MCF 10A (cell line): ENCODE measurements around the gene TSEN54. TPM values are rescaled to one million over a fixed set of nuclear protein-coding genes. Genes with fewer than 3 reads are reported as not detected.

ENCODE experiments used
- BruUV-seq: library from RNA; stranded (reverse); fragments of 400-500 nt; replicated peaks from 2 replicates; lab custom pipeline; 2021; lab: Mats Ljungman, UMichigan
- CTCF ChIA-PET: fragments of 300-600 bp; sonication (Branson Sonifier 250); formaldehyde crosslinking; extraction: SDS; loops from one replicate; lab custom pipeline; 2021; ENCODE audit warnings: antibody characterized with exemption, inconsistent platforms; lab: Yijun Ruan, JAX
- POLR2A ChIA-PET: fragments of 300-600, 350-650 bp; sonication (Branson Sonifier 250); formaldehyde crosslinking; extraction: SDS; loops from one replicate; lab custom pipeline; 2020; ENCODE audit warnings: antibody characterized with exemption, inconsistent platforms; lab: Yijun Ruan, JAX
- DNase-seq: peaks from one replicate; pipeline ENCODE4 v3.0.0-alpha.2; 2018; ENCODE audit not compliant: unreplicated experiment
- H3K27ac Mint-ChIP-seq: one replicate; pipeline ENCODE4 v1.8.0; 2022; ENCODE audit warnings: mild to moderate bottlenecking, low read depth, mixed read lengths; ENCODE audit not compliant: unreplicated experiment
- H3K27me3 Mint-ChIP-seq: one replicate; pipeline ENCODE4 v1.8.0; 2022; ENCODE audit warnings: mixed read lengths; ENCODE audit not compliant: insufficient read depth, unreplicated experiment
- H3K36me3 Mint-ChIP-seq: one replicate; pipeline ENCODE4 v1.8.0; 2022; ENCODE audit warnings: mild to moderate bottlenecking, moderate library complexity, mixed read lengths; ENCODE audit not compliant: insufficient read depth, unreplicated experiment
- H3K4me1 Mint-ChIP-seq: one replicate; pipeline ENCODE4 v1.8.0; 2022; ENCODE audit warnings: mixed read lengths; ENCODE audit not compliant: insufficient read depth, unreplicated experiment
- H3K4me3 Mint-ChIP-seq: one replicate; pipeline ENCODE4 v1.8.0; 2022; ENCODE audit warnings: mild to moderate bottlenecking, moderate library complexity, mixed read lengths; ENCODE audit not compliant: unreplicated experiment
- H3K9me3 Mint-ChIP-seq: one replicate; pipeline ENCODE4 v1.8.0; 2022; ENCODE audit warnings: mixed read lengths; ENCODE audit not compliant: unreplicated experiment
- CTCF ChIP-seq: fragments of 200-600 bp; IDR thresholded peaks from one replicate; pipeline ENCODE4 v1.8.0; 2022; ENCODE audit warnings: antibody characterized with exemption, mild to moderate bottlenecking; ENCODE audit not compliant: unreplicated experiment
- intact Hi-C: fragments of 100-400 bp; cut with micrococcal nuclease; formaldehyde crosslinking; loops from 2 replicates; pipeline ENCODE4 v1.14.1; 2022
- microRNA-seq: library from miRNA; unstranded; fragments of <30 nt; microRNA quantifications from one replicate; pipeline ENCODE4 v1.2.0, GENCODE V29; 2022
- total RNA-seq: library from RNA; stranded (reverse); gene quantifications from 2 replicates; pipeline ENCODE4 v1.2.3, GENCODE V29; 2022

The TSEN54 gene
- total RNA-seq, 1 experiment from 2014 or later = 13.3 TPM

DNA sequence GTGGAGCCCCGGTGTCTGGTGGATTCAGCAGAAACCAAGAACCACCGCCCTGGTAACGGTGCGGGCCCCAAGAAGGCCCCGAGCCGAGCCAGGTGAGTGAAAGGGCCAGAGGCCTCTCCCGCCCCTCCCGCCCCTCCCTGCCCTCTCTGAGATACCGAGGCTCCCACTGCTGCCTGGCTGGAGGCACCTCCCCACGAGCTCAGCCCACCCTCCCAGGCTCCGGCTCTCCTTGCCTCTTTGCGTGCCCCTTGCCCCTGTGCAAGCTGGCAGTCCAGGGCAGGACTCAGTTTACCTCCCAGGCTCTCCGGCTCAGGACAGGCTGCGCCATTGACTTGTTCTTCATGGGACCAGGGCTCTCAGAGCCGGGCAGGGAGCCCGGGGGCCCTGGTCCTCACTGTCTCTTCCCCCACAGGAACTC is 57.2 kb downstream of the TSEN54 start:
- no peak overlapping the region for H3K27ac Mint-ChIP-seq

GRCh38 chr17:75573994-75574393 is 57.7 kb downstream of the TSEN54 start:
- Mint-ChIP-seq H3K36me3 (peaks cover 13% of the 10 kb centered on the region), H3K27ac (no peak overlapping the region), H3K4me3 (no peak overlapping the region), H3K9me3 (no peaks in the 10 kb centered on the region), H3K4me1 (no peaks in the 10 kb centered on the region), H3K27me3 (no peaks in the 10 kb centered on the region)
- CTCF ChIA-PET = no interaction called here
- POLR2A ChIA-PET = no interaction called here
- DNase-seq = no peak
- BruUV-seq = no TSS peak
- intact Hi-C loops = no loop called here
- no peak for TF ChIP-seq CTCF

More for the DNA sequence above, 57.2 kb downstream of the TSEN54 start:
- CTCF ChIA-PET = no interaction called here
- BruUV-seq = no TSS peak
- no peak for DNase-seq
- Mint-ChIP-seq H3K27me3 (no peaks in the 10 kb centered on the region), H3K4me3 (no peak overlapping the region), H3K4me1 (no peaks in the 10 kb centered on the region), H3K36me3 (peaks cover 13% of the 10 kb centered on the region), H3K9me3 (no peaks in the 10 kb centered on the region)
- intact Hi-C loops = no loop called here
- TF ChIP-seq CTCF = no peak
- POLR2A ChIA-PET = no interaction called here

Small RNAs within 50 kb of the gene (microRNA-seq; reads per million reads assigned to microRNA genes)
- not detected for gene MIR6785

Other genes with a start within 250 kb of the TSEN54 start
- gene MIF4GD, start 245.3 kb upstream of the TSEN54 start, total RNA-seq = 23.3 and 29.6 TPM in 2 replicates
- gene SLC25A19, start 227.1 kb upstream of the TSEN54 start, total RNA-seq = 14.8 and 22.6 TPM in 2 replicates
- gene GRB2, start 110.8 kb upstream of the TSEN54 start, total RNA-seq = 67.1 and 74.6 TPM in 2 replicates
- 42.8 and 46.5 TPM in 2 replicates for gene TMEM94, start 59.9 kb upstream of the TSEN54 start, total RNA-seq
- 19.2 and 19.8 TPM in 2 replicates for gene CASKIN2, start 991 bp upstream of the TSEN54 start, total RNA-seq
- gene LLGL2, start 9.2 kb downstream of the TSEN54 start, total RNA-seq = 19.8 and 21.2 TPM in 2 replicates
- gene MYO15B, start 71.3 kb downstream of the TSEN54 start, total RNA-seq = 10.9 and 16.9 TPM in 2 replicates
- 0.09 TPM in 1 of 2 replicates, not detected in the other for gene SMIM5, start 116.9 kb downstream of the TSEN54 start, total RNA-seq
- 36.3 and 47.9 TPM in 2 replicates for gene RECQL5, start 150.6 kb downstream of the TSEN54 start, total RNA-seq
- gene SAP30BP, start 150.8 kb downstream of the TSEN54 start, total RNA-seq = 108 and 123 TPM in 2 replicates
- 727 and 1,054 TPM in 2 replicates for gene ITGB4, start 204.9 kb downstream of the TSEN54 start, total RNA-seq
- 8.7 and 9.8 TPM in 2 replicates for gene GALK1, start 248.7 kb downstream of the TSEN54 start, total RNA-seq